ENCODE measurements around the gene KLF16. TPM values are rescaled to one million over a fixed set of nuclear protein-coding genes. Genes with fewer than 3 reads are reported as not detected.

The KLF16 gene
- total and polyA plus RNA-seq, 3 experiments from 2014 or later = 0.92 to 43.1 (median 42.8) TPM

- no peaks in the 10 kb centered on the region for H3K36me3 ChIP-seq (ENCODE audit: insufficient read depth, low read length)
- CTCF ChIA-PET = interaction anchor here (1.3 kb wide), 1 partner anchor 10 kb away, joined by 3 read pairs; no protein-coding TSS in a partner anchor
- H3K27ac Mint-ChIP-seq = no peak overlapping the region
- peaks cover 0 to 2% of the 10 kb centered on the region in 2 donors for H3K27me3 Mint-ChIP-seq
- POLR2A ChIA-PET = no interaction called here
- H3K4me1 Mint-ChIP-seq = peaks cover 0 to 33% (median 7%) of the 10 kb centered on the region in 3 donors
- no peak for DNase-seq
- H3K36me3 Mint-ChIP-seq = peaks cover 0 to 32% (median 2%) of the 10 kb centered on the region in 3 donors
- H3K27ac ChIP-seq (ENCODE audit: low read depth, low read length) = no peak overlapping the region
- no peaks in the 10 kb centered on the region for H3K4me1 ChIP-seq (ENCODE audit: insufficient read depth, low read length)
- H3K4me3 Mint-ChIP-seq = no peak overlapping the region
- H3K9me3 ChIP-seq (ENCODE audit: low read length) = no peaks in the 10 kb centered on the region
- H3K4me3 ChIP-seq (ENCODE audit: low read length) = no peak overlapping the region
- no peaks in the 10 kb centered on the region for H3K27me3 ChIP-seq (ENCODE audit: insufficient read depth, low read length, poor library complexity, severe bottlenecking)
- peaks cover 0 to 2% (median 0%) of the 10 kb centered on the region in 5 donors for H3K9me3 Mint-ChIP-seq
These were observed 29.8 kb downstream of the KLF16 start for GRCh38 chr19:1833540-1833939.

GRCh38 chr19:1832046-1832663 lies 31.2 kb downstream of the KLF16 start:
- peaks cover 0 to 2% (median 0%) of the 10 kb centered on the region in 5 donors for H3K9me3 Mint-ChIP-seq
- H3K4me1 Mint-ChIP-seq = peaks cover 0 to 26% (median 7%) of the 10 kb centered on the region in 3 donors
- peak overlapping the region in 2 of 8 donors; percentile 22 to 66 for H3K27ac Mint-ChIP-seq
- ChIA-PET CTCF (interaction anchor here (0.5 to 1.3 kb wide), 2 partner anchors 11 to 55 kb away, joined by 3 to 4 read pairs; no protein-coding TSS in a partner anchor), POLR2A (interaction anchor here (0.7 kb wide), 1 partner anchor 218 kb away, joined by 10 read pairs; no protein-coding TSS in a partner anchor)
- Histone ChIP-seq H3K9me3 (ENCODE audit: low read length) (no peaks in the 10 kb centered on the region), H3K4me1 (ENCODE audit: insufficient read depth, low read length) (no peaks in the 10 kb centered on the region), H3K27me3 (ENCODE audit: insufficient read depth, low read length, poor library complexity, severe bottlenecking) (no peaks in the 10 kb centered on the region), H3K36me3 (ENCODE audit: insufficient read depth, low read length) (no peaks in the 10 kb centered on the region), H3K4me3 (ENCODE audit: low read length) (no peak overlapping the region), H3K27ac (ENCODE audit: low read depth, low read length) (no peak overlapping the region)
- peaks cover 0 to 31% (median 2%) of the 10 kb centered on the region in 3 donors for H3K36me3 Mint-ChIP-seq
- H3K4me3 Mint-ChIP-seq = no peak overlapping the region
- H3K27me3 Mint-ChIP-seq = peaks cover 0 to 2% of the 10 kb centered on the region in 2 donors
- DNase-seq = no peak

- Histone ChIP-seq H3K27me3 (ENCODE audit: insufficient read depth, low read length, poor library complexity, severe bottlenecking) (no peaks in the 10 kb centered on the region), H3K36me3 (ENCODE audit: insufficient read depth, low read length) (no peaks in the 10 kb centered on the region), H3K4me3 (ENCODE audit: low read length) (no peak overlapping the region), H3K9me3 (ENCODE audit: low read length) (no peaks in the 10 kb centered on the region), H3K27ac (ENCODE audit: low read depth, low read length) (no peak overlapping the region), H3K4me1 (ENCODE audit: insufficient read depth, low read length) (peaks cover 6% of the 10 kb centered on the region)
- Mint-ChIP-seq H3K27me3 (peaks cover 0 to 2% of the 10 kb centered on the region in 2 donors), H3K4me3 (peak overlapping the region in 1 of 7 donors; percentile 8), H3K36me3 (peaks cover under 1 to 33% (median 2%) of the 10 kb centered on the region in 3 donors), H3K27ac (no peak overlapping the region), H3K9me3 (peaks cover 0 to 2% (median 0%) of the 10 kb centered on the region in 5 donors), H3K4me1 (peaks cover 0 to 21% (median 6%) of the 10 kb centered on the region in 3 donors)
- DNase-seq = no peak
- ChIA-PET CTCF (interaction anchor here (1.8 to 3.8 kb wide), 2 partner anchors 7 to 18 kb away, joined by 4 to 16 read pairs; no protein-coding TSS in a partner anchor), POLR2A (no interaction called here)
These were observed 32.4 kb downstream of the KLF16 start for GRCh38 chr19:1830978-1831377.

DNA sequence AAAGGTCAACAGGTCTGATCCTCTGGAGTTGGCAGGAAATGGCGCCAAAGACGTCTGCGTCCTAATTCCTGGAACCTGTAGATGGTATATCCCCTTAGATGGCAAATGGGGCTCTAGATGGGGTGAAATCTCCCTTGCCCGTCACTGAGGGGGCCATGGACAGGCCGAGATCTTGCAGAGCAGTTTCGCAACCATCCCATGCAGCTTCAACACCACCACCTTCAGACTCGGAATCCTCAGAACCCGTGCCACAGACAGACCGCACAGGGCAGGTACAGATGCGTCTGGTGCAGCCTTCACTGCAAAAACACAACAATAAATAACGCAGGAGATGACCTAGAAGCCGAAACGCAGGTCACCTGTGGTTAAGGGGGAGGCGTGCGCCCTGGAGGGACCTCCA lies 32.8 kb downstream of the KLF16 start:
- Mint-ChIP-seq H3K27ac (no peak overlapping the region), H3K9me3 (peaks cover 0 to 2% (median 0%) of the 10 kb centered on the region in 5 donors), H3K27me3 (peaks cover 0 to 2% of the 10 kb centered on the region in 2 donors), H3K4me1 (peaks cover 0 to 20% (median 9%) of the 10 kb centered on the region in 3 donors), H3K4me3 (peak overlapping the region in 2 of 7 donors; percentile 8 to 48), H3K36me3 (peaks cover 2 to 36% (median 4%) of the 10 kb centered on the region in 3 donors)
- POLR2A ChIA-PET = no interaction called here
- Histone ChIP-seq H3K27ac (ENCODE audit: low read depth, low read length) (no peak overlapping the region), H3K9me3 (ENCODE audit: low read length) (no peaks in the 10 kb centered on the region), H3K4me1 (ENCODE audit: insufficient read depth, low read length) (peaks cover 9% of the 10 kb centered on the region), H3K27me3 (ENCODE audit: insufficient read depth, low read length, poor library complexity, severe bottlenecking) (no peaks in the 10 kb centered on the region), H3K4me3 (ENCODE audit: low read length) (no peak overlapping the region), H3K36me3 (ENCODE audit: insufficient read depth, low read length) (peaks cover 3% of the 10 kb centered on the region)
- CTCF ChIA-PET = interaction anchor here (1.8 to 3.8 kb wide), 2 partner anchors 8 to 19 kb away, joined by 4 to 16 read pairs; no protein-coding TSS in a partner anchor
- no peak for DNase-seq

GRCh38 chr19:1829958-1830357 lies 33.4 kb downstream of the KLF16 start:
- Mint-ChIP-seq H3K27me3 (peaks cover 0 to 2% of the 10 kb centered on the region in 2 donors), H3K27ac (no peak overlapping the region), H3K4me1 (peaks cover 0 to 20% (median 9%) of the 10 kb centered on the region in 3 donors), H3K4me3 (no peak overlapping the region), H3K9me3 (peaks cover 0 to 2% (median 0%) of the 10 kb centered on the region in 5 donors), H3K36me3 (peaks cover 2 to 38% (median 4%) of the 10 kb centered on the region in 3 donors)
- ChIA-PET CTCF (interaction anchor here (1.8 to 3.8 kb wide), 2 partner anchors 8 to 19 kb away, joined by 4 to 16 read pairs; no protein-coding TSS in a partner anchor), POLR2A (no interaction called here)
- H3K27me3 ChIP-seq (ENCODE audit: insufficient read depth, low read length, poor library complexity, severe bottlenecking) = no peaks in the 10 kb centered on the region
- no peak overlapping the region for H3K4me3 ChIP-seq (ENCODE audit: low read length)
- peaks cover 9% of the 10 kb centered on the region for H3K4me1 ChIP-seq (ENCODE audit: insufficient read depth, low read length)
- peaks cover 3% of the 10 kb centered on the region for H3K36me3 ChIP-seq (ENCODE audit: insufficient read depth, low read length)
- DNase-seq = no peak
- no peaks in the 10 kb centered on the region for H3K9me3 ChIP-seq (ENCODE audit: low read length)
- no peak overlapping the region for H3K27ac ChIP-seq (ENCODE audit: low read depth, low read length)

- H3K4me3 Mint-ChIP-seq = no peak overlapping the region
- H3K27ac Mint-ChIP-seq = peak overlapping the region in 1 of 8 donors; percentile 89
- POLR2A ChIA-PET = no interaction called here
- peaks cover 3% of the 10 kb centered on the region for H3K36me3 ChIP-seq (ENCODE audit: insufficient read depth, low read length)
- peaks cover 0 to 15% (median 6%) of the 10 kb centered on the region in 3 donors for H3K4me1 Mint-ChIP-seq
- CTCF ChIA-PET = interaction anchor here (3.8 to 4.7 kb wide), 2 partner anchors 10 to 34 kb away, joined by 16 to 28 read pairs; no protein-coding TSS in a partner anchor
- no peaks in the 10 kb centered on the region for H3K27me3 ChIP-seq (ENCODE audit: insufficient read depth, low read length, poor library complexity, severe bottlenecking)
- no peaks in the 10 kb centered on the region for H3K9me3 ChIP-seq (ENCODE audit: low read length)
- H3K27ac ChIP-seq (ENCODE audit: low read depth, low read length) = no peak overlapping the region
- peaks cover 0 to 2% (median 0%) of the 10 kb centered on the region in 5 donors for H3K9me3 Mint-ChIP-seq
- DNase-seq = no peak
- peaks cover 2 to 44% (median 4%) of the 10 kb centered on the region in 3 donors for H3K36me3 Mint-ChIP-seq
- H3K4me3 ChIP-seq (ENCODE audit: low read length) = no peak overlapping the region
- peaks cover 9% of the 10 kb centered on the region for H3K4me1 ChIP-seq (ENCODE audit: insufficient read depth, low read length)
- peaks cover 0 to 2% of the 10 kb centered on the region in 2 donors for H3K27me3 Mint-ChIP-seq
These were observed 34.8 kb downstream of the KLF16 start for GRCh38 chr19:1828279-1829238.

DNA sequence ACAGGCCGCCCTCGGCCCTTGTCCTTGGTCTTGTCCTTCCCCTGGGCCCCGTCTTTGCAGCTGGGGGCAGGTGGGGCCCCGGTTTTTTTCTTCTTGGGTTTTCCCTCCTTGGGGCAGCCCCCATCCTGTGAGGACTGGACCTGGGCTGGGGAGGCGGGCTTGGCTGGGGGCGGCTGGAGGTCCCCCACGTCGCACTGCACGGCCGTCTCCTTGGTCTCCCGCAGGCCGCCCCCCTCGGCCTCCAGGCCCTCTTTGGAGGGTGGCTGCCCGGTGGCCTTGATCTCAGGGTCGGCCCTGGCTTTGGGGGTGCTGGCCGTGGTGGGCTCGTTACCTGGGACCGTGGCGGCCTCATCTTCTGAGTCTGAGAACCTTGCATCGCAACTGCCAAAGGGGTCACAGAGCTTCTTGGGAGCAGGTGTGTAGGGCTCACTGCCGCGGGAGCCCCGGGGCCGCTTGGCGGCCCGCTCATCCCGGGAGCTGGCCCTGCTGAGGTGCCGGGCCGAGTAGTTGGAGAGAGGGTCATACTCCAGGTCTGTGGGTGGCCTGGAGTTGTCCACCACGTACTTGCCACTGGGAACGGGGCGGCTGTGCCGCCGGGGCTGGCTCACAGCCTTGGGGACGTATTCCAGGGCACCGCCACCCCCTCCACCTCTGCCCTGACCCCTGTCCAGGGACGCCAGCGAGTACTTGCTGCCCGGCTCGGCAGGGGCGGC lies 35.7 kb downstream of the KLF16 start:
- Mint-ChIP-seq H3K9me3 (peaks cover 0 to 2% (median 0%) of the 10 kb centered on the region in 5 donors), H3K27me3 (peaks cover 0 to 2% of the 10 kb centered on the region in 2 donors), H3K4me3 (no peak overlapping the region), H3K36me3 (peaks cover 2 to 46% (median 4%) of the 10 kb centered on the region in 3 donors), H3K4me1 (peaks cover 0 to 11% (median 4%) of the 10 kb centered on the region in 3 donors), H3K27ac (no peak overlapping the region)
- Histone ChIP-seq H3K4me1 (ENCODE audit: insufficient read depth, low read length) (peaks cover 9% of the 10 kb centered on the region), H3K27ac (ENCODE audit: low read depth, low read length) (no peak overlapping the region), H3K36me3 (ENCODE audit: insufficient read depth, low read length) (peaks cover 3% of the 10 kb centered on the region), H3K27me3 (ENCODE audit: insufficient read depth, low read length, poor library complexity, severe bottlenecking) (no peaks in the 10 kb centered on the region), H3K9me3 (ENCODE audit: low read length) (no peaks in the 10 kb centered on the region), H3K4me3 (ENCODE audit: low read length) (no peak overlapping the region)
- DNase-seq = no peak
- ChIA-PET POLR2A (interaction anchor here (0.5 kb wide), 1 partner anchor 379 kb away, joined by 3 read pairs; no protein-coding TSS in a partner anchor), CTCF (interaction anchor here (3.8 to 4.7 kb wide), 2 partner anchors 11 to 33 kb away, joined by 16 to 28 read pairs; no protein-coding TSS in a partner anchor)
